H1 (cell line): ENCODE measurements around the gene ZSWIM6. TPM values are rescaled to one million over a fixed set of nuclear protein-coding genes. Genes with fewer than 3 reads are reported as not detected.

Experiments used
- CTCF ChIA-PET: fragments of 300-600 bp; sonication (Branson Sonifier 250); formaldehyde crosslinking; loops from one replicate; lab custom pipeline; 2021; ENCODE audit not compliant: partially characterized antibody; lab: Charles Lee
- POLR2A ChIA-PET: fragments of 300-600 bp; sonication (Branson Sonifier 250); formaldehyde crosslinking; loops from one replicate; lab custom pipeline; 2021; ENCODE audit warnings: inconsistent platforms; ENCODE audit not compliant: partially characterized antibody; lab: Charles Lee
- DNase-seq, 2 experiments: peaks; one replicate each; pipeline versions ENCODE4 v3.0.0 to v3.0.0-alpha.2; 2010 to 2022; ENCODE audit warnings: low spot score in 2 of 2, low read depth in 1 of 2, mixed read lengths in 1 of 2
- FAIRE-seq: peaks from 2 replicates; lab custom pipeline; 2011; peaks lifted over from hg19 to GRCh38; lab: Jason Lieb, UNC
- H2AFZ ChIP-seq: 2 replicates; pipeline ENCODE4 v1.8.1; 2012; ENCODE audit warnings: low read length, inconsistent platforms
- H2AK5ac ChIP-seq: 2 replicates; pipeline ENCODE4 v1.6.1; 2013; ENCODE audit warnings: low read depth, low read length
- H2BK120ac ChIP-seq: replicated peaks from 2 replicates; pipeline ENCODE3; 2013; ENCODE audit warnings: low read depth, low read length, inconsistent platforms
- H2BK12ac ChIP-seq: 2 replicates; pipeline ENCODE4 v1.6.1; 2013; ENCODE audit warnings: low read depth, low read length
- H2BK15ac ChIP-seq: 2 replicates; pipeline ENCODE4 v1.6.1; 2013; ENCODE audit warnings: low read length
- H2BK20ac ChIP-seq: 2 replicates; pipeline ENCODE4 v1.6.1; 2013; ENCODE audit warnings: low read length
- H2BK5ac ChIP-seq: 2 replicates; pipeline ENCODE4 v1.6.1; 2013; ENCODE audit warnings: low read depth, low read length
- H3K14ac ChIP-seq: 2 replicates; pipeline ENCODE4 v1.6.1; 2013; ENCODE audit warnings: inconsistent platforms; ENCODE audit not compliant: insufficient read length
- H3K18ac ChIP-seq: 2 replicates; pipeline ENCODE4 v1.6.1; 2013; ENCODE audit warnings: low read length; ENCODE audit errors: extremely low read depth
- H3K23ac ChIP-seq: 2 replicates; pipeline ENCODE4 v1.6.1; 2013; ENCODE audit warnings: inconsistent platforms; ENCODE audit not compliant: insufficient read length
- H3K23me2 ChIP-seq: 2 replicates; pipeline ENCODE4 v1.6.1; 2013; ENCODE audit warnings: low read depth, low read length
- H3K27ac ChIP-seq: 2 replicates; pipeline ENCODE4 v1.6.1; 2011; ENCODE audit warnings: low read depth, low read length, inconsistent platforms
- H3K27me3 ChIP-seq, 4 experiments: replicated peaks in 1 of 4; 1 replicate in 1 of 4; 2 replicates in 3 of 4; pipeline versions ENCODE4 v1.6.1 to v1.8.1; 2011 to 2013; ENCODE audit warnings: low read length in 3 of 4, mild to moderate bottlenecking in 3 of 4, inconsistent platforms in 2 of 4, mixed read lengths in 2 of 4, moderate library complexity in 1 of 4; ENCODE audit not compliant: control insufficient read depth in 3 of 4, insufficient read depth in 3 of 4; ENCODE audit errors: extremely low read depth in 1 of 4
- H3K36me3 ChIP-seq, 4 experiments: 2 replicates each; pipeline versions ENCODE4 v1.6.1 to v1.8.1; 2011 to 2013; ENCODE audit warnings: mild to moderate bottlenecking in 4 of 4, low read length in 3 of 4, moderate library complexity in 2 of 4, control low read depth in 1 of 4, inconsistent platforms in 1 of 4; ENCODE audit not compliant: insufficient read depth in 4 of 4, control insufficient read depth in 2 of 4
- H3K4ac ChIP-seq: replicated peaks from 2 replicates; pipeline ENCODE3; 2013; ENCODE audit warnings: low read length, low read depth, mixed read lengths, inconsistent platforms; ENCODE audit not compliant: insufficient read length
- H3K4me1 ChIP-seq, 4 experiments: replicated peaks in 1 of 4; 1 replicate in 1 of 4; 2 replicates in 3 of 4; pipeline versions ENCODE4 v1.6.1 to v1.8.1; 2011 to 2013; ENCODE audit warnings: low read length in 3 of 4, inconsistent platforms in 2 of 4, mixed read lengths in 1 of 4; ENCODE audit not compliant: insufficient read depth in 4 of 4, control insufficient read depth in 3 of 4
- H3K4me2 ChIP-seq, 2 experiments: 2 replicates each; pipeline versions ENCODE4 v1.6.1 to v1.8.1; 2011 to 2013; ENCODE audit warnings: low read depth in 2 of 2, low read length in 2 of 2, control low read depth in 1 of 2, inconsistent platforms in 1 of 2, mild to moderate bottlenecking in 1 of 2; ENCODE audit not compliant: insufficient read depth in 1 of 2
- H3K4me3 ChIP-seq, 4 experiments: fragments of 200-600, 300-600 bp in 1 of 4; sonication (generic), shearing (Covaris generic), sonication (Bioruptor Twin) in 1 of 4; 2 replicates each; pipeline versions ENCODE4 v1.5.1 to v1.8.1; 2011 to 2016; ENCODE audit warnings: low read length in 4 of 4, low read depth in 3 of 4, control low read depth in 2 of 4, inconsistent platforms in 2 of 4, mild to moderate bottlenecking in 2 of 4, mixed read lengths in 1 of 4, moderate library complexity in 1 of 4; ENCODE audit not compliant: insufficient read depth in 2 of 4; ENCODE audit errors: extremely low read depth in 1 of 4
- H3K56ac ChIP-seq: replicated peaks from 2 replicates; pipeline ENCODE3; 2013; ENCODE audit warnings: low read depth, mild to moderate bottlenecking, mixed read lengths, low read length, inconsistent platforms; ENCODE audit not compliant: insufficient read length
- H3K79me1 ChIP-seq: 2 replicates; pipeline ENCODE4 v1.6.1; 2013; ENCODE audit warnings: low read depth, low read length, control low read depth
- H3K79me2 ChIP-seq, 2 experiments: 2 replicates each; pipeline versions ENCODE4 v1.6.1 to v1.8.1; 2012 to 2013; ENCODE audit warnings: low read length in 2 of 2, mild to moderate bottlenecking in 2 of 2, inconsistent platforms in 1 of 2; ENCODE audit not compliant: insufficient read depth in 2 of 2, control insufficient read depth in 1 of 2
- H3K9ac ChIP-seq, 4 experiments: replicated peaks in 1 of 4; 1 replicate in 1 of 4; 2 replicates in 3 of 4; pipeline versions ENCODE4 v1.6.1 to v1.8.1; 2011 to 2013; ENCODE audit warnings: low read depth in 3 of 4, low read length in 3 of 4, control low read depth in 2 of 4, mild to moderate bottlenecking in 2 of 4, moderate library complexity in 2 of 4, inconsistent platforms in 1 of 4; ENCODE audit errors: extremely low read depth in 1 of 4
- H3K9me3 ChIP-seq, 2 experiments: 2 replicates each; pipeline versions ENCODE4 v1.6.1 to v1.8.1; 2012 to 2013; ENCODE audit warnings: mild to moderate bottlenecking in 2 of 2, moderate library complexity in 2 of 2, control low read depth in 1 of 2, inconsistent platforms in 1 of 2, low read depth in 1 of 2, low read length in 1 of 2, mixed read lengths in 1 of 2; ENCODE audit not compliant: insufficient read depth in 2 of 2
- H4K20me1 ChIP-seq, 2 experiments: replicated peaks in 1 of 2; 2 replicates each; pipeline versions ENCODE3 to v1.8.1; 2011 to 2013; ENCODE audit warnings: inconsistent platforms in 2 of 2, low read length in 2 of 2, mild to moderate bottlenecking in 1 of 2; ENCODE audit not compliant: insufficient read depth in 2 of 2, control insufficient read depth in 1 of 2
- H4K5ac ChIP-seq: 2 replicates; pipeline ENCODE4 v1.6.1; 2013; ENCODE audit warnings: low read length, low read depth, mixed read lengths, inconsistent platforms; ENCODE audit not compliant: insufficient read length
- H4K8ac ChIP-seq: 2 replicates; pipeline ENCODE4 v1.8.0; 2013; ENCODE audit warnings: mild to moderate bottlenecking, moderate library complexity, low read length, inconsistent platforms; ENCODE audit not compliant: insufficient read depth; ENCODE audit errors: extremely low read depth
- H4K91ac ChIP-seq: replicated peaks from 2 replicates; pipeline ENCODE3; 2013; ENCODE audit warnings: low read length, mixed read lengths, inconsistent platforms; ENCODE audit not compliant: insufficient read length
- FOSL1 ChIP-seq: IDR thresholded peaks from 2 replicates; pipeline ENCODE4 v1.6.1; 2011; ENCODE audit warnings: mild to moderate bottlenecking, low read depth, low read length, moderate library complexity; ENCODE audit not compliant: insufficient read depth
- HDAC2 ChIP-seq, 2 experiments: fragments of 300-600 bp in 1 of 2; sonication (generic) in 1 of 2; IDR thresholded peaks; 2 replicates each; pipeline ENCODE4 v1.6.1; 2011 to 2012; ENCODE audit warnings: low read depth in 2 of 2, low read length in 2 of 2, mild to moderate bottlenecking in 2 of 2, moderate library complexity in 2 of 2, borderline replicate concordance in 1 of 2, inconsistent platforms in 1 of 2
- NRF1 ChIP-seq: IDR thresholded peaks from 2 replicates; pipeline ENCODE4 v1.6.1; 2011; ENCODE audit warnings: mild to moderate bottlenecking, low read depth, low read length, improper control_type of control experiment
- RBBP5 ChIP-seq: IDR thresholded peaks from 2 replicates; pipeline ENCODE4 v1.7.1; 2012; ENCODE audit warnings: low read depth, mild to moderate bottlenecking, inconsistent platforms, low read length, moderate library complexity, borderline replicate concordance
- RXRA ChIP-seq: IDR thresholded peaks from 2 replicates; pipeline ENCODE4 v1.6.1; 2011; ENCODE audit warnings: low read depth, mild to moderate bottlenecking, low read length, moderate library complexity; ENCODE audit not compliant: insufficient read depth
- WGBS, 2 experiments: shearing (Covaris generic) in 1 of 2; methylation state at CpG; one replicate each; pipeline versions ENCODE4 v1.1.6 to v1.1.7; 2013 to 2015; ENCODE audit warnings: low lambda C conversion rate in 2 of 2, mixed read lengths in 2 of 2, inconsistent platforms in 1 of 2, low coverage in 1 of 2, missing lambda C conversion rate in 1 of 2; ENCODE audit not compliant: insufficient replicate concordance in 2 of 2, insufficient coverage in 1 of 2, insufficient read length in 1 of 2; ENCODE audit errors: extremely low coverage in 1 of 2, missing lambda C conversion rate in 1 of 2; 5-methylcytosine and 5-hydroxymethylcytosine counted together
- polyA plus RNA-seq, 7 experiments: library from polyadenylated mRNA; depleted of rRNA in 3 of 7; stranded (reverse) in 5 of 7; unstranded in 2 of 7; fragments of >200 nt in 5 of 7; fragments of 200-250 nt in 2 of 7; gene quantifications; 1 replicate in 5 of 7; 2 replicates in 1 of 7; 4 replicates in 1 of 7; pipeline versions ENCODE4 v1.2.1 to v1.2.3, GENCODE V29; 2011 to 2013; ENCODE audit warnings: missing spikeins in 2 of 7, mixed read lengths in 2 of 7
- total RNA-seq: library from RNA; stranded (reverse); fragmentation: NEBNext Ultra II Directional; extraction: Animal tissue kit (Norgen Biotek cat#: 25700); gene quantifications from 2 replicates; pipeline ENCODE4 v1.2.1, GENCODE V29; 2021

ZSWIM6 gene
- total and polyA plus RNA-seq, 2 of the 8 experiments (the other 6 are each of a cell fraction or from before 2014, with no cell fraction given), result 7.9 to 12.4 TPM

GRCh38 chr5:61295365-61295764 lies 36.7 kb upstream of the ZSWIM6 start:
- POLR2A ChIA-PET, result no interaction called here
- TF ChIP-seq NRF1 (no peak), RXRA (no peak), HDAC2 (IDR thresholded peaks at IDR 0.05; ENCODE audit: borderline replicate concordance in 1 of 2, low read depth in 2 of 2, low read length in 2 of 2) (no peak), FOSL1 (no peak), RBBP5 (no peak)

More at GRCh38 chr5:61295365-61295764, 36.7 kb upstream of the ZSWIM6 start:
- Histone ChIP-seq H2BK20ac (no peak overlapping the region), H3K23ac (no peak overlapping the region), H2AFZ (no peak overlapping the region), H3K36me3 (no peaks in the 10 kb centered on the region), H3K9me3 (no peaks in the 10 kb centered on the region), H4K5ac (no peak overlapping the region), H2BK15ac (no peak overlapping the region), H4K8ac (no peak overlapping the region), H3K9ac (no peak overlapping the region), H3K56ac (no peak overlapping the region), H3K4me3 (no peak overlapping the region), H3K4ac (no peak overlapping the region), H3K4me1 (peaks cover 0 to 5% (median 0%) of the 10 kb centered on the region in 4 experiments; a peak in 2 of 7 replicates), H3K27ac (no peak overlapping the region), H2AK5ac (no peak overlapping the region), H3K79me2 (no peaks in the 10 kb centered on the region), H2BK5ac (no peak overlapping the region), H2BK120ac (no peak overlapping the region), H4K20me1 (no peaks in the 10 kb centered on the region), H3K79me1 (no peaks in the 10 kb centered on the region), H3K14ac (no peak overlapping the region), H2BK12ac (no peak overlapping the region), H3K18ac (no peak overlapping the region), H4K91ac (no peak overlapping the region), H3K23me2 (no peaks in the 10 kb centered on the region), H3K27me3 (no peaks in the 10 kb centered on the region), H3K4me2 (no peak overlapping the region)
- FAIRE-seq, result no peak
- 78% methylated on average over 2 of the region's 2 CpGs; no CpG with 5 or more reads in 1 of the 2 experiments for WGBS, 2 experiments
- no peak for DNase-seq
- CTCF ChIA-PET, result interaction anchor here (0.6 to 1.9 kb wide), 6 partner anchors 13 to 358 kb away, joined by 3 to 5 read pairs (median 3); no protein-coding TSS in a partner anchor
